Activated T-helper 17 cell treated with anti-CD3 and anti-CD28 coated beads, Interleukin-2, amount 50 U/mL, for 72 hours (primary cell): ENCODE results near the gene SCYL1. TPM values are rescaled to one million over a fixed set of nuclear protein-coding genes. Genes with fewer than 3 reads are reported as not detected.
A peak's percentile ranks its signal among the peaks of the same experiment; 100 is the strongest.
"Not testable (repeated sequence)": the region's sequence is repeated elsewhere in the genome, so short reads cannot be mapped to it uniquely, and the experiment has no call there.

Source experiments
- ATAC-seq: fragments of 150-1000 bp; cut with Tn5 transposase; replicated peaks from 2 replicates; pipeline ENCODE4 v1.10.0; 2021; ENCODE audit warnings: mild to moderate bottlenecking, moderate library complexity
- H3K27ac Mint-ChIP-seq: one replicate; pipeline ENCODE4 v1.8.0; 2022; ENCODE audit warnings: mixed read lengths
- H3K27me3 Mint-ChIP-seq: one replicate; pipeline ENCODE4 v1.8.0; 2022; ENCODE audit warnings: mixed read lengths
- H3K36me3 Mint-ChIP-seq: one replicate; pipeline ENCODE4 v1.8.0; 2022; ENCODE audit warnings: low read depth, mild to moderate bottlenecking, mixed read lengths
- H3K4me1 Mint-ChIP-seq: one replicate; pipeline ENCODE4 v1.8.0; 2022; ENCODE audit warnings: mixed read lengths
- H3K4me3 Mint-ChIP-seq: one replicate; pipeline ENCODE4 v1.8.0; 2022; ENCODE audit warnings: mild to moderate bottlenecking, mixed read lengths
- H3K9me3 Mint-ChIP-seq: one replicate; pipeline ENCODE4 v1.8.0; 2022; ENCODE audit warnings: mixed read lengths
- total RNA-seq, 2 donors: library from RNA; stranded (reverse); gene quantifications; one replicate each; pipeline ENCODE4 v1.2.3, GENCODE V29; 2022

Gene SCYL1
- total RNA-seq, 2 donors from 2014 or later: 80.4 to 86.8 TPM

GRCh38 chr11:65500387-65501185 is 24.3 kb upstream of the SCYL1 start:
- H3K9me3 Mint-ChIP-seq: no peaks in the 10 kb centered on the region
- H3K36me3 Mint-ChIP-seq: peaks cover 6% of the 10 kb centered on the region
- ATAC-seq: no peak
- no peaks in the 10 kb centered on the region for H3K27me3 Mint-ChIP-seq
- H3K27ac Mint-ChIP-seq: no peak overlapping the region
- H3K4me1 Mint-ChIP-seq: peaks cover 38% of the 10 kb centered on the region
- H3K4me3 Mint-ChIP-seq: no peak overlapping the region

DNA sequence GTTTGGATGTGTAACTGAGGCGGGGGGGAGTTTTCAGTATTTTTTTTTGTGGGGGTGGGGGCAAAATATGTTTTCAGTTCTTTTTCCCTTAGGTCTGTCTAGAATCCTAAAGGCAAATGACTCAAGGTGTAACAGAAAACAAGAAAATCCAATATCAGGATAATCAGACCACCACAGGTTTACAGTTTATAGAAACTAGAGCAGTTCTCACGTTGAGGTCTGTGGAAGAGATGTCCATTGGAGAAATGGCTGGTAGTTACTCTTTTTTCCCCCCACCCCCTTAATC is 23.8 kb upstream of the SCYL1 start:
- peaks cover 4% of the 10 kb centered on the region for H3K36me3 Mint-ChIP-seq
- no peaks in the 10 kb centered on the region for H3K9me3 Mint-ChIP-seq
- ATAC-seq: no peak
- no peak overlapping the region for H3K27ac Mint-ChIP-seq
- H3K27me3 Mint-ChIP-seq: no peaks in the 10 kb centered on the region
- H3K4me3 Mint-ChIP-seq: no peak overlapping the region
- H3K4me1 Mint-ChIP-seq: peaks cover 43% of the 10 kb centered on the region

DNA sequence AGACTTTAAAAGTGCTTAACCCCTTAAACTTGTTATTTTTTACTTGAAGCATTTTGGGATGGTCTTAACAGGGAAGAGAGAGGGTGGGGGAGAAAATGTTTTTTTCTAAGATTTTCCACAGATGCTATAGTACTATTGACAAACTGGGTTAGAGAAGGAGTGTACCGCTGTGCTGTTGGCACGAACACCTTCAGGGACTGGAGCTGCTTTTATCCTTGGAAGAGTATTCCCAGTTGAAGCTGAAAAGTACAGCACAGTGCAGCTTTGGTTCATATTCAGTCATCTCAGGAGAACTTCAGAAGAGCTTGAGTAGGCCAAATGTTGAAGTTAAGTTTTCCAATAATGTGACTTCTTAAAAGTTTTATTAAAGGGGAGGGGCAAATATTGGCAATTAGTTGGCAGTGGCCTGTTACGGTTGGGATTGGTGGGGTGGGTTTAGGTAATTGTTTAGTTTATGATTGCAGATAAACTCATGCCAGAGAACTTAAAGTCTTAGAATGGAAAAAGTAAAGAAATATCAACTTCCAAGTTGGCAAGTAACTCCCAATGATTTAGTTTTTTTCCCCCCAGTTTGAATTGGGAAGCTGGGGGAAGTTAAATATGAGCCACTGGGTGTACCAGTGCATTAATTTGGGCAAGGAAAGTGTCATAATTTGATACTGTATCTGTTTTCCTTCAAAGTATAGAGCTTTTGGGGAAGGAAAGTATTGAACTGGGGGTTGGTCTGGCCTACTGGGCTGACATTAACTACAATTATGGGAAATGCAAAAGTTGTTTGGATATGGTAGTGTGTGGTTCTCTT is 23.2 kb upstream of the SCYL1 start:
- H3K27ac Mint-ChIP-seq: no peak overlapping the region
- no peaks in the 10 kb centered on the region for H3K27me3 Mint-ChIP-seq
- H3K4me1 Mint-ChIP-seq: peaks cover 49% of the 10 kb centered on the region
- no peaks in the 10 kb centered on the region for H3K36me3 Mint-ChIP-seq
- H3K9me3 Mint-ChIP-seq: no peaks in the 10 kb centered on the region
- no peak overlapping the region for H3K4me3 Mint-ChIP-seq
- ATAC-seq: no peak

DNA sequence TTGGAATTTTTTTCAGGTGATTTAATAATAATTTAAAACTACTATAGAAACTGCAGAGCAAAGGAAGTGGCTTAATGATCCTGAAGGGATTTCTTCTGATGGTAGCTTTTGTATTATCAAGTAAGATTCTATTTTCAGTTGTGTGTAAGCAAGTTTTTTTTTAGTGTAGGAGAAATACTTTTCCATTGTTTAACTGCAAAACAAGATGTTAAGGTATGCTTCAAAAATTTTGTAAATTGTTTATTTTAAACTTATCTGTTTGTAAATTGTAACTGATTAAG is 22.7 kb upstream of the SCYL1 start:
- Mint-ChIP-seq H3K36me3 (no peaks in the 10 kb centered on the region), H3K27me3 (no peaks in the 10 kb centered on the region), H3K27ac (no peak overlapping the region), H3K9me3 (no peaks in the 10 kb centered on the region), H3K4me1 (peaks cover 47% of the 10 kb centered on the region), H3K4me3 (no peak overlapping the region)
- no peak for ATAC-seq

- peaks cover 52% of the 10 kb centered on the region for H3K4me1 Mint-ChIP-seq
- no peak overlapping the region for H3K4me3 Mint-ChIP-seq
- H3K36me3 Mint-ChIP-seq: no peaks in the 10 kb centered on the region
- no peak for ATAC-seq
- no peak overlapping the region for H3K27ac Mint-ChIP-seq
- H3K9me3 Mint-ChIP-seq: no peaks in the 10 kb centered on the region
- no peaks in the 10 kb centered on the region for H3K27me3 Mint-ChIP-seq
These were observed 22.1 kb upstream of the SCYL1 start for GRCh38 chr11:65502555-65503367.

DNA sequence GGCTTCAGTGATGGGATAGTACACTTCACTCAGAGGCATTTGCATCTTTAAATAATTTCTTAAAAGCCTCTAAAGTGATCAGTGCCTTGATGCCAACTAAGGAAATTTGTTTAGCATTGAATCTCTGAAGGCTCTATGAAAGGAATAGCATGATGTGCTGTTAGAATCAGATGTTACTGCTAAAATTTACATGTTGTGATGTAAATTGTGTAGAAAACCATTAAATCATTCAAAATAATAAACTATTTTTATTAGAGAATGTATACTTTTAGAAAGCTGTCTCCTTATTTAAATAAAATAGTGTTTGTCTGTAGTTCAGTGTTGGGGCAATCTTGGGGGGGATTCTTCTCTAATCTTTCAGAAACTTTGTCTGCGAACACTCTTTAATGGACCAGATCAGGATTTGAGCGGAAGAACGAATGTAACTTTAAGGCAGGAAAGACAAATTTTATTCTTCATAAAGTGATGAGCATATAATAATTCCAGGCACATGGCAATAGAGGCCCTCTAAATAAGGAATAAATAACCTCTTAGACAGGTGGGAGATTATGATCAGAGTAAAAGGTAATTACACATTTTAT is 21.4 kb upstream of the SCYL1 start:
- peaks cover 53% of the 10 kb centered on the region for H3K4me1 Mint-ChIP-seq
- H3K27me3 Mint-ChIP-seq: no peaks in the 10 kb centered on the region
- ATAC-seq: no peak
- H3K9me3 Mint-ChIP-seq: no peaks in the 10 kb centered on the region
- no peaks in the 10 kb centered on the region for H3K36me3 Mint-ChIP-seq
- H3K4me3 Mint-ChIP-seq: no peak overlapping the region
- no peak overlapping the region for H3K27ac Mint-ChIP-seq

- Mint-ChIP-seq H3K27ac (no peak overlapping the region), H3K36me3 (no peaks in the 10 kb centered on the region), H3K27me3 (no peaks in the 10 kb centered on the region), H3K4me1 (peaks cover 53% of the 10 kb centered on the region), H3K4me3 (no peak overlapping the region), H3K9me3 (no peaks in the 10 kb centered on the region)
- no peak for ATAC-seq
These were observed 20.8 kb upstream of the SCYL1 start for GRCh38 chr11:65503949-65504673.

DNA sequence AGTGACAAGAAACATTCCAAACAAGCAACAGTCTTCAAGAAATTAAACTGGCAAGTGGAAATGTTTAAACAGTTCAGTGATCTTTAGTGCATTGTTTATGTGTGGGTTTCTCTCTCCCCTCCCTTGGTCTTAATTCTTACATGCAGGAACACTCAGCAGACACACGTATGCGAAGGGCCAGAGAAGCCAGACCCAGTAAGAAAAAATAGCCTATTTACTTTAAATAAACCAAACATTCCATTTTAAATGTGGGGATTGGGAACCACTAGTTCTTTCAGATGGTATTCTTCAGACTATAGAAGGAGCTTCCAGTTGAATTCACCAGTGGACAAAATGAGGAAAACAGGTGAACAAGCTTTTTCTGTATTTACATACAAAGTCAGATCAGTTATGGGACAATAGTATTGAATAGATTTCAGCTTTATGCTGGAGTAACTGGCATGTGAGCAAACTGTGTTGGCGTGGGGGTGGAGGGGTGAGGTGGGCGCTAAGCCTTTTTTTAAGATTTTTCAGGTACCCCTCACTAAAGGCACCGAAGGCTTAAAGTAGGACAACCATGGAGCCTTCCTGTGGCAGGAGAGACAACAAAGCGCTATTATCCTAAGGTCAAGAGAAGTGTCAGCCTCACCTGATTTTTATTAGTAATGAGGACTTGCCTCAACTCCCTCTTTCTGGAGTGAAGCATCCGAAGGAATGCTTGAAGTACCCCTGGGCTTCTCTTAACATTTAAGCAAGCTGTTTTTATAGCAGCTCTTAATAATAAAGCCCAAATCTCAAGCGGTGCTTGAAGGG is 20.0 kb upstream of the SCYL1 start:
- H3K36me3 Mint-ChIP-seq: no peaks in the 10 kb centered on the region
- no peaks in the 10 kb centered on the region for H3K27me3 Mint-ChIP-seq
- no peak for ATAC-seq
- peaks cover 53% of the 10 kb centered on the region for H3K4me1 Mint-ChIP-seq
- H3K4me3 Mint-ChIP-seq: no peak overlapping the region
- H3K9me3 Mint-ChIP-seq: no peaks in the 10 kb centered on the region
- no peak overlapping the region for H3K27ac Mint-ChIP-seq

- H3K27me3 Mint-ChIP-seq: no peaks in the 10 kb centered on the region
- ATAC-seq: no peak
- H3K9me3 Mint-ChIP-seq: no peaks in the 10 kb centered on the region
- H3K27ac Mint-ChIP-seq: no peak overlapping the region
- H3K36me3 Mint-ChIP-seq: no peaks in the 10 kb centered on the region
- H3K4me1 Mint-ChIP-seq: peaks cover 56% of the 10 kb centered on the region
- no peak overlapping the region for H3K4me3 Mint-ChIP-seq
These were observed 19.2 kb upstream of the SCYL1 start for GRCh38 chr11:65505466-65506289.

DNA sequence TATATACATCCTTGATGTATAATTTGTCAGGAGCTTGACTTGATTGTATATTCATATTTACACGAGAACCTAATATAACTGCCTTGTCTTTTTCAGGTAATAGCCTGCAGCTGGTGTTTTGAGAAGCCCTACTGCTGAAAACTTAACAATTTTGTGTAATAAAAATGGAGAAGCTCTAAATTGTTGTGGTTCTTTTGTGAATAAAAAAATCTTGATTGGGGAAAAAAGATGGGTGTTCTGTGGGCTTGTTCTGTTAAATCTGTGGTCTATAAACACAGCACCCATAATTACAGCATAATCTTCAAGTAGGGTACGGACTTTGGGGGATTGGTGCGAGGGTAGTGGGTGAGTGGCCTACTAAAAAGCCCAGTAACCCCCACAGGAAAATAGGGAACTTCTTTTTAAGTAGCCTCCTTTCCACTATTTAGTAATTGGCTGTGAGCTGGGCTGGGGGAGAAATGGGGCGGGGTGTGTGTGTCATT is 18.6 kb upstream of the SCYL1 start:
- no peak overlapping the region for H3K4me3 Mint-ChIP-seq
- H3K27me3 Mint-ChIP-seq: no peaks in the 10 kb centered on the region
- H3K27ac Mint-ChIP-seq: no peak overlapping the region
- no peak for ATAC-seq
- no peaks in the 10 kb centered on the region for H3K9me3 Mint-ChIP-seq
- peaks cover 56% of the 10 kb centered on the region for H3K4me1 Mint-ChIP-seq
- H3K36me3 Mint-ChIP-seq: no peaks in the 10 kb centered on the region

- peaks cover 50% of the 10 kb centered on the region for H3K4me1 Mint-ChIP-seq
- peak; percentile 52 for ATAC-seq
- H3K27ac Mint-ChIP-seq: no peak overlapping the region
- H3K36me3 Mint-ChIP-seq: no peaks in the 10 kb centered on the region
- no peaks in the 10 kb centered on the region for H3K27me3 Mint-ChIP-seq
- H3K9me3 Mint-ChIP-seq: no peaks in the 10 kb centered on the region
- no peak overlapping the region for H3K4me3 Mint-ChIP-seq
These were observed 17.9 kb upstream of the SCYL1 start for GRCh38 chr11:65506772-65507505.

DNA sequence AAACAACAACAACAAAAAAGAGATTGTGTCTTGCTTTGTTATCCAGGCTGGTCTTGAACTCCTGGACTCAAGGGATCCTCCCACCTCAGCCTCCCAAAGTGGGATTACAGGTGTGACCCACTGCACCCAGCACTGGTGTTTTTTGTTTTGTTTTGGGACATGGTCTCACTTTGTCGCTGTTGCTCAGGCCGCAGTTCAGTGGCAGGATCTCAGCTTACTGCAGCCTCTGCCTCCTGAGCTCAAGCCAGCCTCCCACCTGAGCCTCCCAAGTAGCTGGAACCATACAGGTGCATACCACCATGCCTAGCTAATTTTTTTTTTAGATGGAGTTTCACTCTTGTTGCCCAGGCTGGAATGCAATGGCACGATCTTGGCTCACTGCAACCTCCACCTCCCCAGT is 12.6 kb upstream of the SCYL1 start:
- peaks cover 17% of the 10 kb centered on the region for H3K4me1 Mint-ChIP-seq
- not testable (repeated sequence) for ATAC-seq, H3K36me3 Mint-ChIP-seq, H3K4me3 Mint-ChIP-seq, H3K9me3 Mint-ChIP-seq, H3K27ac Mint-ChIP-seq, H3K27me3 Mint-ChIP-seq
